Stimulated activated CD4-positive, alpha-beta T cell treated with anti-CD3 and anti-CD28 coated beads, TNF-alpha, amount 100 ng/mL, for 24 hours (primary cell): Measurements from ENCODE around the gene TP53I11.

Experiments
- DNase-seq, 3 experiments: peaks; one replicate each; pipeline ENCODE4 v3.0.0-alpha.2; 2020; ENCODE audit warnings: low read depth in 3 of 3

TP53I11 gene

DNA sequence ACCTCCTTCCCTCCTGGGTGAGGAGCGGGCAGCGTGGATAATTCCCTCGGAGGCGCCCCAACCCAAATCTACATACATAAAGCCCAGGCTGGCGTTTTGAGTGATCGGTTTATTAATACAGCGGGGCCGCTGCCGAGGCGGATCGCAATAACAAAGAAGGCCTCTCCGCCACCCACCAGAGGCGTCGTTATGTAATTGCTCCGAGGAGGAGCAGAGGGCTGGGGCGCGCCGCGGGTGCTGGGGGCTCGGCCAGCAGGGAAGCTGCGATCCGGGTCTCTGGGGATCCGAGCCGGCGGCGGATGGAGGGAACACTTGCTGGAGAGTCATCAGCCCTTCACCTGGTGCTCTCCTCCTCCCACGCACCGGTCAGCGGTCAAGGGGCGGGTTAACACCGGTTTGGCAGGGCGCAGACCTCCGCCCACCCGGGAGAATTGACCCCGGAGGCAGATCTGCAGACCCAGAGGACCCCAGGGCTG, 6.4 kb upstream of the TP53I11 start:
- DNase-seq, result no peak

DNA sequence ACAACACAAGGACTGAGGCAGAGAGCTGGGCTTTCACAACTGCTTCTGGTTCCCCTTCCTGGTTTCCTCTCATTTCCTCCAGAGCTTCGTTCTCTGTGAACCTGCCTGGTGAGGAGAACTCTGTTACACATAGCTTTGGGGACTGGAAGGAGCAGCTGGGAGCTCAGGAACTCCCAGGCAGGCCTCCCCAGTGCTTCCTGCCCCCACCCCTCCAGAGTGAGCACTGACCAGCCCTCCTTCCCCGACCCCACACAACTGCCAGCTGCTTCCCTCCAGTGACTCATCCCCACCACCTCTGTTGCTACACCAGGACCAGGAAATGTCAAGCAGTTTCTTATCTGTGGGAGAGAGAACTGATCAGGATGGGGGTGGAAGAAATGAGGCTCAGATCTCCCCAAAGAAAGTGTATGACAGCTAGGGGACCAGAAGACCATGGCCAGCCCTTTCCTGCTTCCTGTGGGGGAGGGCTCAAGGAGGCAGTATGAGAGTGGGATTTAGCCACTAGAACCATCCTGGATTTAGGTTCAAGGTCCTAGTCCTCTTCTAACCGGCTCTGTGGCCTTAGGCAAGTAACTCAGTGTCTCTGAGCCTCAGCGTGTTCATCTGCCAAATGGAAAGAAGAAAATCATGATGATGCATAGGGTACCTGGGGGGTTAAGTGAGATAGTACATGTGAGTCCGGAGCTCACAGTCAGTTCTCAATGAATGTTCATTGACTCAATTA, 4.5 kb upstream of the TP53I11 start:
- no peak for DNase-seq

GRCh38 chr11:44954051-44954906, 3.6 kb upstream of the TP53I11 start:
- DNase-seq, result no peak

- no peak for DNase-seq
These were observed 2.0 kb upstream of the TP53I11 start for GRCh38 chr11:44952500-44953260.

DNA sequence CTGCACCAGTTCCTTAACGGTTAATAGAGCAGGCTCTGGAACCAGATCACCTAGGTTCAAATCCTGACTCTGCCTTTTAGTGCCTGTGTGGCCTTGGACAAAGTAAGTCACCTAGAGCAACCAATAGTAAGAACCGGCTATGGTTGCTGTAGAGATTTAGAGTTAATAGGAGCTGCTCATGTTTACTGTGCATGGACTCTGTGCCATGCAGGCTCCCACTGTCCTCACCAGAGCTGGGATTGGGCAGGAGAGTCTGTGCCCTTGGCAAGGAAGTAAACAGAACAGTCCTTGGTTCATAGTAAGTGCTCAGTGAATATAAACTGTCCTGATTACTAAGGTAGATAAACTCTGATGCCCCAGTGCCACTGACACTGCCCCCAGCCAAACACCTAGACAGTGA, 1.4 kb upstream of the TP53I11 start:
- no peak for DNase-seq

DNA sequence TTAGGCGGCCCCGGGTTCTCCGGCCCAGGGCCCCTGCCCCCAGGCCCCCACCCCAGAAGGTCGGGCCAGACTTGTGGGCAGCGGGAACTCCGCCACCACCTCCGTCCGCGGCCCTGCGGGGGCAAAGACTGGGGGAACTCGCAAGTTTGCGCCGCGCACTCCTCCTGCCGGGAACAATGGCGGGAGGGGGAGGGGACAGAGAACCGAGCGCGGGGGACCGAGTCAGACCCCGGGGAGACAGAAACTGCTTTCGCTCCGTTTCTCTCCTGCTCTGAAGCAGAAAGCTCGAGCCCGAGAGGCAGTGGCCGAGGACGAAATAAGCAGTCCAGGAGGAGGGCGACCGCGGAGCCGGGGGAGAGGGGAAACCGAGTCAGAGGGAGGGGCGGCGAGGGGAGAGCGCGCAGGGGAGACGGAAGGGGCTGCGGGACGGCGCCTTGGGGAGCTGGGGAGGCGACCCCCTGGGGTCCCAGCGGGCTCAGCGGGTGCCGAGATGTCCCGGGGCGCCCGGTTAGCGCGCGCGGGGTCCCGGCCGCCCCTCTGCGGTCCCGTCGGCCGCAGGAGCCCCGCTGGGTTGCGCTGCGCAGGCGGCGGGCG, 555 bp downstream of the TP53I11 start:
- DNase-seq, result peak in 1 of 3 experiments; percentile 26

DNA sequence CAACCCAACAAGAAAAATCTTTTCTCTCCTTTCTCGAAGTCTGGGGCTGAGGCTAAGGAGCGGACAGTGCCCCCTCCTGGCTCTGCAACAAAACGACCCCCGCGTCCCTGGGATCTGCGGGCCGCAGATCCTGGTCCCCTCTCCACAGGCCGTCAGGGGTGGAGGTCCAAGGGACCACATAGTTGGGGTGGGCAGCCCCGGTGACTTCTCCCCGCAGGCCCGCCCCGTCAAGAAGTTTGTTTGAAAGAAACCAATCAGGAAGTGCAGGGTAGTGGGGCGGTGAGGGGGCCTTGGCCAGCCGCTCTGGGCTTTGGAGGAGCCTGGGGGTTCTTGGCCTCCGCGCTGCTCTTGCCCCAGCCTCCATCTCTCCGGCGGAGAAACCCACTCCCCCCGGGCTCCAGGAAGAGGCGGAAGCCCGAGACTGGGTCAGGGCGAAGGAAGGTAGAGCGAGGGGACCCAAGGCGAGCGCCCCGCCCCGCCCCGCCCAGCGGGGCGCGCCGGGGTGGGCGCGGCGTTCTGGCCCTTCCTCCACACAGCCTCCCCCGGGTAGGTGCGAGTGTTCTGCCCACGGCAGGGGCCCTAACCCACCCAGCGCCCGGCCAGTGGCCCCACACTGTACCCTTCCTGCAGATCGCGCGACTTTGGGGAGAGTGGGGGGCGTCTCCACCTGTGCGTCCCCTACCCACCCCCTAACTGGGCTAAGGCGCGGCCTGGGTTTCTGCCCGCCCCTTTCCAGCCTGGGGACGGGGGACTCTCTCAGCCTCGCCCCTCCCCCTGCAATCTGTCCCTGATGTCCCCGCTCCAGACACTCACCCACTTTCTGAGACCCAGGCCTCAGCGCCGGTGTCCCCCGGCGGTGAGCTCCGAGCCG, 1.3 kb downstream of the TP53I11 start:
- peak in 1 of 3 experiments; percentile 19 for DNase-seq

GRCh38 chr11:44948155-44948554, 2.5 kb downstream of the TP53I11 start:
- DNase-seq, result no peak

DNA sequence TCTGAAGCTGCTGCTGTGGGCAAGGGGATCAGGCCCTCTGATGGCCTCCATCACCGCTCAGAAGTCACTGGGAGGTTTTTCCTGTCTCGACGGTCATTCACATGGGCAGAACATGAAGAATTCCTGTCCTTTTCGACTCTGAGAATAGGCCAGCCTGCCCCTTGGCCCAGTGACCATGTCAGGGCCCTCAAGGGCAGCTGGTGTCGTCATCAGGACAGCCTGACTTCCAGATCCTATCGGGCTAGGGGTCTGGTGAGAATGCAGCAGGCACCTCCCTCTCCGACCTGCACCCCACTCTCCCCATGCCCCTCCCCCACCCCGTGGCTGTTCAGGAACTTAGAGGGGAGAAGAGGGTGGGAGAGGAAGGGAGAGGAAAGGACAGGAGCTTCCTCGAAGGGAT, 3.6 kb downstream of the TP53I11 start:
- no peak for DNase-seq

DNA sequence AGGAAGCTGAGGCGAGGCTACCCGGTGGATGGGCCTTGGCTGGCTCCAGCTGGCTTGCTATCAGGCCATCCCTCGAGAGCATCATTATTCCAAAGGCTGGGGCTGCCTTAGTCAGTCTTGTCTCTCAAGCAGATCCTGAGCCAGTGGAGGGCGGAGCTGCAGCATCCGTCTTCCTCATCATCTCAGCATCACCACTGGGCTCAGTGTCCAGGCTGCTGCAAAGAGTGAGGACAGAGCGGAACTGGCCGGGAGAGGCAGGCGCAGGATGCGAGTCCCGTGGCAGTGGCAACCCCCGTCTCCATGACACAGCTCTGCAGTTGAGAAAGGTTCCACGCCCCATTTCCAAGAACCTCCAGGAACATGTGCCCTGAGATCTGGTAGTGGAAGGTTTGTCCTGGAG, 4.4 kb downstream of the TP53I11 start:
- DNase-seq, result no peak

DNA sequence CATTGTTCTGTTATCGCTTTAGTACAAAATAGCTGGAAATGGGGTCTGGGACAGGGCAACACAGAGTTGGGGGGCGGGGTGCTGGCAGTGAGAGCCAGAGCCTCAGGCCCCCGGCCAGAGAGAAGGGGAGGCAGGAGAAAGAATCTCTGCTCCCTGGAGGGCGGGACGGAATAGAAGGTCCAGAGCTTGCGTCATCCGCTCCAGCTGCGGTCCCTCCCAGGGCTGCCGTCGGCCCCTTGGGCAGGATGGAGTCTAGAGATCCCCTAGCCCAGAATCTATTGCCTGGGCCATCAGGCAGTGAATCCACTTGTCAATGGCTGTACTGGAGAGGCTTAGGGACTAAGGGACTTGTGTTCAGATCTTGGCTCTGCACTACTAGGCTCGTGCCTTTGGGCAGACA, 5.0 kb downstream of the TP53I11 start:
- no peak for DNase-seq

DNA sequence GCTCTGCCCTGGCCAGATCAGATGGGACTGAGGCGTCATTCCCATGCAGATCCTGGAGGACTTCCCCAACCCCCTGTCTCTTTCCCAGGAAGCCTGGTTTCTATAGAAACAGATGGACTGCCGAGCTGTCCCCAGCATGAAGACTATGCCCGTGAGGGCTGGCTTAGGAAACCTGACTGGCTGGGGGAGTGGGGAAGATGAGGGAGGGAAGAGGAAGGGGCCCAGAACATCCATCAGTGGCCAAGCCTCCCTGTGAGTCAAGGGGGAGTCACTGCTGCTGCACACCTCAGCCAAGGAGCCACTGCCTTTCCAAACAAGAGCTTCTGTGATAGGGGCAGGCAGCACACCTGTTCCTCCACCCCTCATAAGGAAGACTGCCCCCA, 5.8 kb downstream of the TP53I11 start:
- no peak for DNase-seq

DNA sequence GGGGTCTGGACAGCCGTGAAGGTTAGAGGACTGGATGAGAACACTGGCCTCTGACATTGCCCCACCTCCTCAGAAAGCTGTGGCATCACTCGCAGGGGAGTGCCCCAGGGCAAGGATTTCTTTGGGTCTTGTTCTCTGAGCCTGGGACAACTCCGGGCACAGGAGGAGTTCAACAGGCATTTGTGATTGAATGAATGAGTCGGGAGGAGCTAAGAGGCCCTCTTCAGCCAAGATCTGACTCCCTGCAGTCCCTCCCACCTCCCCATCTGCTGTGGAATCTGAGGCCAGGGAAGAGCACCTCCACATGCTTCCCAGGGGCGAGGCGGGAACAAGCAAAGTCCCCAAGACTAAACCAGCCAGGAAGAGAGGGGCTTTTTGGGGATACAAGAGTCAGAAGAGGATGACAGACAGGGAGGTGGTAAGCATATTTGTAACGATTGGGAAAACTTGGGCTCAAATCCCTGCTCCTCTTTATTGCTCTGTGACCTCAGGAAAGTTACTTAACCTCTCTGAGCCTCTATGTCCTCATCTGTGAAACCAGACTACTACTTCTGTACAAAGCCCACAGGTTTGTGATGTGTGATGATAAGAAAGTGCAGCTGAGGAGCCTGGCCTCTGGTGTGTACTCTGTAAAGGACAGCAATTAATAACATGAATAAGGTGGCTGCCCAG, 6.4 kb downstream of the TP53I11 start:
- DNase-seq, result no peak

DNA sequence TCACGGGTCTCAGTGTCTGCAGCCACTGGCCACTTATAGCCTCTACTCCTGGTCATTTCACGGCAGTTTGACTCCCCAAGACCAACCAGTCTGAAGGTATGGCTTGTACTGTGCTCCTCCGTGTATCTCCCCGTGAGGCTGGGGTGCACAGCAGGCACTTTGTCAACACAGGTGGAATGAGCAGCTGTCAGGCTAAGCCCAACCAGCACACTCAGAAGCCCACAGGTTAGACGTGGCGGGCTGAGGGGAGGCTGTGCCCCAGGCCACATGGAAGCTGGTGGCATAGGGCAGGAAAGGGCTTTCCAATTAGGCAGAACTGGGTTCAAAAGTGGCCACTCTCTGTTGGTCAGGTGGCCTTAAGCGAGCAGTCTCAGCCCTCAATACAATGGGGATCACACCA, 7.0 kb downstream of the TP53I11 start:
- no peak for DNase-seq

DNA sequence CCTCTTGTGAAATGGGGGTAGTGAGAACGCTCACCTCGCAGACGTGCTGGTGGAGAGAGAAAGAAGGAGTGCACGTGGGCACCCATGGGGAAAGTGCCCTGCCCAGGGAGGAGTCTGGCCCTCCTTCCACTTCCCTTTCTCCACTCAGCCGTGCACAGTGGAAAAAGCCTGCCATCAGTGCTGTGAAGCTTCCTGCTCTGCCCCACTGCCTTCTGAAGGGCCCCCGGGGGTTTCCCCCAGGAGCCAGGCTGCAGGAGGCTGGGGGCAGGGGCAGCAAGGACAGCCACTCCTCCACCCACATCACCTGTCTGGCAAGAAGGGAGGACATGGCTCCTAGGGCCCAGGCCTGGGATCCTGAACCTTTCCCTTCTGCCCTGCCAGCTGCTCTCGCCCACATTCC, 7.6 kb downstream of the TP53I11 start:
- peak in 1 of 3 experiments; percentile 57 for DNase-seq

DNA sequence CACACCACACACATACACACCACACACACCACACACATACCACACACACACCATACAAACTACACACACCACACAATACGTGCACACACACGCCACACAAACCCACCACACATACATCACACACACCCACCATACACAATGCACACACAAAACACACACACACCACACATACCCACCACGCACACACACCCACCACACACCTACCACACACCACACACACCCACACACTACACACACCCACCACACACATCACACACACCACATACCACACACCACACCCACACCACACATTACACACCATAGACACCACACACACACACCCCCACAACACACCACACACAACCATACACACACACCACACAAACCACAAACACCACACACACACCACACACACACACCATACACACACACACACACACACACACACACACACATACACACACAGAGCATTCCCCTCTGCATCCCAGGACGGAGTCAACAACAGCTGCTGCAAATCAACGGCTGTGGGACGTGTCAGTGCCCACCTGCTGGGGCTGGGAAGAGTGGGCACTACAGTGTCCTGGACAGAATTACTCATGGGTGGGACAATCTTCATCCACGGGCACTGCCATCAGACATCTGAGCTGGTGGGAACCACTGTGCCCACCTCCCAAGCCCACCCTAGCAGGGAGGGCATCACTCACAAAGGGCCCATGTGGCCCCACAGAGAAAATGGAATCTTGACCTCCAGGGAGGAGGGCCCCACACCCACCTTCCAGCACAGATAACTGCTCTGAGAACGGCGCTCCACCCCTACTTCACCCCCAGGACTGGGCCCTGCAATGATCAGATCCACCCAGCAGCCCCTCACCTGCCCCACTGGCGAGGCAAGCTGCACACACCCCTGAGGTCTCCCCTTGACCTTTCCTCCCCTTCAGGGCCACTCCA, 8.4 kb downstream of the TP53I11 start:
- DNase-seq, result no peak

GRCh38 chr11:44941259-44942021, 9.2 kb downstream of the TP53I11 start:
- no peak for DNase-seq

- no peak for DNase-seq
These were observed 9.8 kb downstream of the TP53I11 start for GRCh38 chr11:44940835-44941234.

DNA sequence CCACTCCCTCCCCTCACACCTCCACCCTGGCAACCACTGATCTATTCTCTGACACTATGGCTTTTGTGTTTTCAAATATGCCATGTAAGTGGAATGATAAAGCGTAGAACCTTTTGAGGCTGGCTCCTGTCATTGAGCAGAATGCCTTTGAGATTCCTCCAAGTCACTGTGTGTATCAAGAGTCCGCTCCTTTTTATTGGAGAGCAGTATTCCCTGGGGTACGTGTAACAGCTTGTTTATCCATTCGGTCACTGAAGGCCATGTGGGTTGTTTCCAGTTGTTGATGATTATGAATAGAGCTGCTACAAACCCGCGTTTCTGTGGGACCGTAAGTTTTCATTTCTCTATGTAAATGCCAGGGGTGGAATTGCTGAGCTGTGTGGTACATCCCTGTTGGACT, 10.3 kb downstream of the TP53I11 start:
- DNase-seq, result no peak
